Brain microvascular endothelial cell (primary cell): Measurements from ENCODE around the gene WNK1.

Experiments used
- DNase-seq: peaks from one replicate; pipeline ENCODE4 v3.0.0-alpha.2; 2020
- H3K27ac ChIP-seq: fragments of 250-450 bp; sonication (Bioruptor Pico); 2 replicates; pipeline ENCODE4 v1.5.1; 2020; ENCODE audit warnings: mild to moderate bottlenecking, moderate library complexity
- H3K27me3 ChIP-seq: fragments of 250-450 bp; sonication (Bioruptor Pico); replicated peaks from 2 replicates; pipeline ENCODE4 v1.5.1; 2020; ENCODE audit warnings: mild to moderate bottlenecking
- H3K36me3 ChIP-seq: fragments of 250-450 bp; sonication (Bioruptor Pico); replicated peaks from 2 replicates; pipeline ENCODE4 v1.5.1; 2020; ENCODE audit warnings: mild to moderate bottlenecking
- H3K4me3 ChIP-seq: 2 replicates; pipeline ENCODE4 v1.5.1; 2011; ENCODE audit warnings: low read depth, mild to moderate bottlenecking, control low read depth, low read length, moderate library complexity
- CTCF ChIP-seq: IDR thresholded peaks from 2 replicates; pipeline ENCODE4 v1.5.1; 2011; ENCODE audit warnings: low read depth, mild to moderate bottlenecking, moderate library complexity, low read length, control low read depth, inconsistent platforms; ENCODE audit errors: missing control alignments
- in situ Hi-C: cut with HindIII; loops from 2 replicates; pipeline ENCODE4 v1.10.0; 2017; ENCODE audit warnings: low sequenced_read_pairs, low pct_ligation_motif_present

Gene WNK1

GRCh38 chr12:790608-791007 is 38.2 kb downstream of the WNK1 start:
- no peak for TF ChIP-seq CTCF
- no peaks in the 10 kb centered on the region for H3K27me3 ChIP-seq
- in situ Hi-C loops = no loop called here
- no peak overlapping the region for H3K4me3 ChIP-seq
- H3K36me3 ChIP-seq = no peaks in the 10 kb centered on the region
- no peak for DNase-seq
- no peak overlapping the region for H3K27ac ChIP-seq

GRCh38 chr12:793037-793436 is 40.7 kb downstream of the WNK1 start:
- no peak for DNase-seq
- in situ Hi-C loops = no loop called here
- no peaks in the 10 kb centered on the region for H3K27me3 ChIP-seq
- no peak overlapping the region for H3K4me3 ChIP-seq
- H3K27ac ChIP-seq = no peak overlapping the region
- no peak for TF ChIP-seq CTCF
- no peaks in the 10 kb centered on the region for H3K36me3 ChIP-seq

DNA sequence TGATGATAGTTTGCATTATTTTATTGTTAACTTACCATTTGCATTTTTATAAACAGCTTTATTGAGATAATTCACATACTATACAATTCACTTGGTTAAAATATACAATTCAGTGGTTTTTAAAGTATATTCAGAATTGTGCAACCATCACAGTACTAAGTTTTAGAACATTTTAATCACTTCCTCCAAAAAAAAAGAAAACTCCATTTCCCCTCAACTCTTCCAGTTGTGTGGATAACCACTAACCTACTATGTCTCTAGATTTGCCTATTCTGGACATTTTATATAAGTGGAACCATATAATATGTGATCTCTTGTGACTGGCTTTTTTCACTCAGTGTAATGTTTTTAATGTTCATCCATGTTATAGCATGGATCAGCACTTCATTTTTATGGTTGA is 41.3 kb downstream of the WNK1 start:
- no peaks in the 10 kb centered on the region for H3K36me3 ChIP-seq
- TF ChIP-seq CTCF = no peak
- in situ Hi-C loops = no loop called here
- H3K4me3 ChIP-seq = no peak overlapping the region
- no peaks in the 10 kb centered on the region for H3K27me3 ChIP-seq
- H3K27ac ChIP-seq = no peak overlapping the region
- no peak for DNase-seq

DNA sequence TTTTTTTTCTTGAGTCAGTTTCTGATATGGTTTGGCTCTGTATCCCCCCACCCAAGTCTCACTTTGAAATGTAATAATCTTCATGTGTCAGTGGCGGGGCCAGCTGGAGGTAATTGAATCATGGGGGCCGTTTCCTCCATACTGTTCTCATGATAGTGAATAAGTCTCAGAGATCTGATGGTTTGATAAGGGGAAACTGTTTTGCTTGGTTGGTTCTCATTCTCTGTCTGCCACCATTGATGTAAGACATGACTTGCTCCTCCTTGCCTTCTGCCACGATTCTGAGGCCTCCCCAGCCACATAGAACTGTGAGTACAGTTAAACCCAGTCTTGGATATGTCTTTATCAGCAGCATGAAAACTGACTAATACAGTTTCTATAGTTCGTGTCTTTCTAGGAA is 42.9 kb downstream of the WNK1 start:
- Histone ChIP-seq H3K27me3 (no peaks in the 10 kb centered on the region), H3K4me3 (no peak overlapping the region), H3K27ac (no peak overlapping the region), H3K36me3 (no peaks in the 10 kb centered on the region)
- DNase-seq = no peak
- in situ Hi-C loops = no loop called here
- no peak for TF ChIP-seq CTCF

GRCh38 chr12:800401-800800 is 48.0 kb downstream of the WNK1 start:
- H3K36me3 ChIP-seq = no peaks in the 10 kb centered on the region
- no peak overlapping the region for H3K4me3 ChIP-seq
- in situ Hi-C loops = no loop called here
- no peak for TF ChIP-seq CTCF
- DNase-seq = no peak
- H3K27ac ChIP-seq = no peak overlapping the region
- no peaks in the 10 kb centered on the region for H3K27me3 ChIP-seq

DNA sequence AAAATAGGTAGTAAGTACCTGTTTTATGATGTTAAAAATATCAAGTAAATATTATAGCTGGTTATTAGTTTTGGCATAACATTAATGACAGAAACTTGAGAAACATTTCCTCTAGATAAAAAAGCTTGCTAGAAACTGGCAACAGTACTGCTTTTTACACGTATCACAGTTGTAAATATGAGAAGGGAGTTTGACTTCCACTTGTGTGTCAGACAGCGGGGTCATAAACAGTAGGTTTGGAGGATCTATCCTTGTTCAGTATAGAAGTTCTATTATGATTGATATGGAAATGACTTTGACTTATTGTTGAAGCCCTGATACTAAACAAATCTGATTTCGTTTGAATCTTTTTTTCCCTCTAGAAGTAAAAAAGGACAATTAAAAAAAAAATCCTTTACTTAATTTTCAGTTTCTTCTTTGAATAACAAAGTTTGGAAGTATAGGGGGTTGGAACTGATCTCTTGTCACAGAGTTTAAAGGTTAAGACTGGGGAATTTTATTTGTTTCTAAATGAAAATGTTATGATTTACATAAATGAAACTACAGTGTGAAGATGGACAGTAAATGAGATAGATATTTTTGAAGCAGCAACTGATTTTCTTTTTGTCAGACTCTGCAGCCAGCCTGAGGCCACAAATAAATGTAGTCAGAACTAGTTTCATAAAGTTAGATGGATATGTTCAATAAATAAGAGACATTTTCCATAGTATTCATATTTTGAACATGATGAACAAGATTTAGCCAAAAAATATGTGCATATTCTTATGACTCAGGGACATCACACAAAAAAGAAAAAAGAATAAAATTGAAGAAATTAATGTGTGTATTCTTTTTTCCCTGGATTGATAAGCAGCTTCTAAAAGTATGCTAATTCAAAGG is 50.1 kb downstream of the WNK1 start:
- Histone ChIP-seq H3K27me3 (no peaks in the 10 kb centered on the region), H3K4me3 (no peak overlapping the region), H3K36me3 (no peaks in the 10 kb centered on the region), H3K27ac (no peak overlapping the region)
- no peak for DNase-seq
- TF ChIP-seq CTCF = no peak
- in situ Hi-C loops = no loop called here
